Type B pancreatic cell (in vitro differentiated cells): ENCODE data around the gene MTARC2. TPM values are rescaled to one million over a fixed set of nuclear protein-coding genes. Genes with fewer than 3 reads are reported as not detected.

ENCODE experiments used
- DNase-seq: peaks from one replicate; pipeline ENCODE4 v3.0.0; 2021; ENCODE audit warnings: mixed read lengths; ENCODE audit not compliant: unreplicated experiment; ENCODE audit errors: extremely low spot score
- H3K27ac Mint-ChIP-seq: 2 replicates; pipeline ENCODE4 v1.8.0; 2021; ENCODE audit warnings: mild to moderate bottlenecking, mixed read lengths
- H3K27me3 Mint-ChIP-seq: 2 replicates; pipeline ENCODE4 v1.8.0; 2021; ENCODE audit warnings: mixed read lengths
- H3K36me3 Mint-ChIP-seq: 2 replicates; pipeline ENCODE4 v1.8.0; 2021; ENCODE audit warnings: mixed read lengths
- H3K4me1 Mint-ChIP-seq: one replicate; pipeline ENCODE4 v1.8.0; 2021; ENCODE audit warnings: mixed read lengths; ENCODE audit not compliant: unreplicated experiment
- H3K4me3 Mint-ChIP-seq: 2 replicates; pipeline ENCODE4 v1.8.0; 2021; ENCODE audit warnings: mild to moderate bottlenecking, mixed read lengths
- H3K9me3 Mint-ChIP-seq: 2 replicates; pipeline ENCODE4 v1.8.0; 2021; ENCODE audit warnings: mixed read lengths
- CTCF ChIP-seq: fragments of 200-600 bp; sonication (generic); conservative IDR thresholded peaks from 2 replicates; pipeline ENCODE4 v1.5.0; 2021; ENCODE audit warnings: antibody characterized with exemption, mild to moderate bottlenecking
- total RNA-seq: library from RNA; stranded (reverse); gene quantifications from 2 replicates; pipeline ENCODE4 v1.2.1, GENCODE V29; 2021; ENCODE audit warnings: low replicate concordance

Gene MTARC2
- total RNA-seq, 1 donor from 2014 or later = 14.4 TPM

GRCh38 chr1:220824031-220824989 is 76.2 kb downstream of the MTARC2 start:
- no peak for TF ChIP-seq CTCF
- DNase-seq = no peak
- H3K9me3 Mint-ChIP-seq = no peaks in the 10 kb centered on the region

GRCh38 chr1:220825819-220826551 is 77.9 kb downstream of the MTARC2 start:
- no peaks in the 10 kb centered on the region for H3K36me3 Mint-ChIP-seq
- peaks cover 23% of the 10 kb centered on the region for H3K27me3 Mint-ChIP-seq
- no peak for TF ChIP-seq CTCF
- peak overlapping the region; percentile 4 for H3K27ac Mint-ChIP-seq
- H3K9me3 Mint-ChIP-seq = no peaks in the 10 kb centered on the region
- no peak for DNase-seq
- H3K4me1 Mint-ChIP-seq = peaks cover 7% of the 10 kb centered on the region
- no peak overlapping the region for H3K4me3 Mint-ChIP-seq

More at GRCh38 chr1:220824031-220824989, 76.2 kb downstream of the MTARC2 start:
- no peak overlapping the region for H3K27ac Mint-ChIP-seq
- no peaks in the 10 kb centered on the region for H3K36me3 Mint-ChIP-seq
- H3K27me3 Mint-ChIP-seq = peaks cover 23% of the 10 kb centered on the region
- no peak overlapping the region for H3K4me3 Mint-ChIP-seq
- H3K4me1 Mint-ChIP-seq = peaks cover 7% of the 10 kb centered on the region

GRCh38 chr1:220826729-220827128 is 78.6 kb downstream of the MTARC2 start:
- Mint-ChIP-seq H3K36me3 (no peaks in the 10 kb centered on the region), H3K4me1 (peaks cover 7% of the 10 kb centered on the region), H3K27ac (peak overlapping the region; percentile 4), H3K4me3 (no peak overlapping the region), H3K27me3 (peaks cover 21% of the 10 kb centered on the region), H3K9me3 (no peaks in the 10 kb centered on the region)
- TF ChIP-seq CTCF = no peak
- DNase-seq = no peak

- H3K36me3 Mint-ChIP-seq = no peaks in the 10 kb centered on the region
- no peak for TF ChIP-seq CTCF
- H3K27ac Mint-ChIP-seq = no peak overlapping the region
- peaks cover 7% of the 10 kb centered on the region for H3K4me1 Mint-ChIP-seq
- no peaks in the 10 kb centered on the region for H3K9me3 Mint-ChIP-seq
- no peak overlapping the region for H3K4me3 Mint-ChIP-seq
- no peak for DNase-seq
- H3K27me3 Mint-ChIP-seq = peaks cover 15% of the 10 kb centered on the region
Observed at GRCh38 chr1:220827445-220828178, 79.5 kb downstream of the MTARC2 start.

- DNase-seq = no peak
- no peaks in the 10 kb centered on the region for H3K9me3 Mint-ChIP-seq
- H3K4me1 Mint-ChIP-seq = peaks cover 10% of the 10 kb centered on the region
- TF ChIP-seq CTCF = no peak
- H3K36me3 Mint-ChIP-seq = no peaks in the 10 kb centered on the region
- no peak overlapping the region for H3K4me3 Mint-ChIP-seq
- no peak overlapping the region for H3K27ac Mint-ChIP-seq
- peaks cover 14% of the 10 kb centered on the region for H3K27me3 Mint-ChIP-seq
Observed at GRCh38 chr1:220828179-220828490, 80.0 kb downstream of the MTARC2 start.
